ENCODE results near the gene TSPAN13. TPM values are rescaled to one million over a fixed set of nuclear protein-coding genes. Genes with fewer than 3 reads are reported as not detected.

TSPAN13 gene
- polyA plus RNA-seq, 4 donors: 56.2 to 205 (median 63.9) TPM

- Histone ChIP-seq H3K27ac (ENCODE audit: low read depth in 1 of 3, low read length in 2 of 3) (peak overlapping the region in 1 of 3 donors; percentile 69), H3K27me3 (ENCODE audit: control insufficient read depth in 3 of 3, insufficient read depth in 3 of 3, low read length in 3 of 3) (no peaks in the 10 kb centered on the region)
These were observed 32.3 kb downstream of the TSPAN13 start for GRCh38 chr7:16785846-16786245.

GRCh38 chr7:16786257-16786656 is 32.7 kb downstream of the TSPAN13 start:
- Histone ChIP-seq H3K36me3 (ENCODE audit: control insufficient read depth in 3 of 3, insufficient read depth in 2 of 3, low read depth in 1 of 3, low read length in 3 of 3) (no peaks in the 10 kb centered on the region), H3K27ac (ENCODE audit: low read depth in 1 of 3, low read length in 2 of 3) (peak overlapping the region in 1 of 3 donors; percentile 69), H3K4me1 (ENCODE audit: control insufficient read depth in 3 of 3, insufficient read depth in 2 of 3, low read depth in 1 of 3, low read length in 2 of 3) (peaks cover 0 to 17% (median 0%) of the 10 kb centered on the region in 3 donors), H3K27me3 (ENCODE audit: control insufficient read depth in 3 of 3, insufficient read depth in 3 of 3, low read length in 3 of 3) (no peaks in the 10 kb centered on the region), H3K4me3 (ENCODE audit: low read depth in 1 of 3, low read length in 3 of 3) (no peak overlapping the region), H3K9me3 (ENCODE audit: control insufficient read depth in 2 of 2, insufficient read depth in 1 of 2, low read depth in 1 of 2, low read length in 1 of 2) (no peaks in the 10 kb centered on the region)
- FAIRE-seq: peak; percentile 23
- 43 to 57% (median 45%) methylated on average over 4 of the region's 4 CpGs for WGBS, 3 donors
- no peak for DNase-seq

More at GRCh38 chr7:16785846-16786245, 32.3 kb downstream of the TSPAN13 start:
- H3K4me1 ChIP-seq (ENCODE audit: control insufficient read depth in 3 of 3, insufficient read depth in 2 of 3, low read depth in 1 of 3, low read length in 2 of 3): peaks cover 0 to 17% (median 0%) of the 10 kb centered on the region in 3 donors
- H3K4me3 ChIP-seq (ENCODE audit: low read depth in 1 of 3, low read length in 3 of 3): no peak overlapping the region
- DNase-seq (no peak), FAIRE-seq (no peak)
- no peaks in the 10 kb centered on the region for H3K9me3 ChIP-seq (ENCODE audit: control insufficient read depth in 2 of 2, insufficient read depth in 1 of 2, low read depth in 1 of 2, low read length in 1 of 2)
- WGBS, 3 donors: 80 to 90% (median 81%) methylated on average over 2 of the region's 2 CpGs
- no peaks in the 10 kb centered on the region for H3K36me3 ChIP-seq (ENCODE audit: control insufficient read depth in 3 of 3, insufficient read depth in 2 of 3, low read depth in 1 of 3, low read length in 3 of 3)

GRCh38 chr7:16787127-16787526 is 33.6 kb downstream of the TSPAN13 start:
- WGBS, 3 donors: 41 to 78% (median 63%) methylated on average over 1 of the region's 1 CpG
- Histone ChIP-seq H3K4me3 (ENCODE audit: low read depth in 1 of 3, low read length in 3 of 3) (no peak overlapping the region), H3K36me3 (ENCODE audit: control insufficient read depth in 3 of 3, insufficient read depth in 2 of 3, low read depth in 1 of 3, low read length in 3 of 3) (no peaks in the 10 kb centered on the region), H3K9me3 (ENCODE audit: control insufficient read depth in 2 of 2, insufficient read depth in 1 of 2, low read depth in 1 of 2, low read length in 1 of 2) (no peaks in the 10 kb centered on the region), H3K27ac (ENCODE audit: low read depth in 1 of 3, low read length in 2 of 3) (peak overlapping the region in 2 of 3 donors; percentile 41 to 69), H3K27me3 (ENCODE audit: control insufficient read depth in 3 of 3, insufficient read depth in 3 of 3, low read length in 3 of 3) (no peaks in the 10 kb centered on the region), H3K4me1 (ENCODE audit: control insufficient read depth in 3 of 3, insufficient read depth in 2 of 3, low read depth in 1 of 3, low read length in 2 of 3) (peaks cover 0 to 20% (median 0%) of the 10 kb centered on the region in 3 donors)
- no peak for FAIRE-seq
- DNase-seq: peak; percentile 74 to 85

GRCh38 chr7:16791071-16791470 is 37.5 kb downstream of the TSPAN13 start:
- H3K36me3 ChIP-seq (ENCODE audit: control insufficient read depth in 3 of 3, insufficient read depth in 2 of 3, low read depth in 1 of 3, low read length in 3 of 3): peaks cover 2 to 12% (median 6%) of the 10 kb centered on the region in 3 donors
- WGBS, 3 donors: 17 to 26% (median 24%) methylated on average over 1 of the region's 1 CpG
- H3K4me3 ChIP-seq (ENCODE audit: low read depth in 1 of 3, low read length in 3 of 3): no peak overlapping the region
- peak in 1 of 2 donors; percentile 36 for DNase-seq
- peaks cover 0 to 16% (median 0%) of the 10 kb centered on the region in 3 donors for H3K4me1 ChIP-seq (ENCODE audit: control insufficient read depth in 3 of 3, insufficient read depth in 2 of 3, low read depth in 1 of 3, low read length in 2 of 3)
- H3K27me3 ChIP-seq (ENCODE audit: control insufficient read depth in 3 of 3, insufficient read depth in 3 of 3, low read length in 3 of 3): no peaks in the 10 kb centered on the region
- H3K9me3 ChIP-seq (ENCODE audit: control insufficient read depth in 2 of 2, insufficient read depth in 1 of 2, low read depth in 1 of 2, low read length in 1 of 2): no peaks in the 10 kb centered on the region
- no peak for FAIRE-seq
- no peak overlapping the region for H3K27ac ChIP-seq (ENCODE audit: low read depth in 1 of 3, low read length in 2 of 3)

GRCh38 chr7:16791905-16792698 is 38.5 kb downstream of the TSPAN13 start:
- 29 to 47% (median 36%) methylated on average over 5 of the region's 5 CpGs for WGBS, 3 donors
- H3K4me1 ChIP-seq (ENCODE audit: control insufficient read depth in 3 of 3, insufficient read depth in 2 of 3, low read depth in 1 of 3, low read length in 2 of 3): peaks cover 0 to 10% (median 0%) of the 10 kb centered on the region in 3 donors
- no peak for FAIRE-seq
- peak overlapping the region in 2 of 3 donors; percentile 19 to 30 for H3K27ac ChIP-seq (ENCODE audit: low read depth in 1 of 3, low read length in 2 of 3)
- H3K36me3 ChIP-seq (ENCODE audit: control insufficient read depth in 3 of 3, insufficient read depth in 2 of 3, low read depth in 1 of 3, low read length in 3 of 3): peaks cover 2 to 16% (median 10%) of the 10 kb centered on the region in 3 donors
- no peaks in the 10 kb centered on the region for H3K9me3 ChIP-seq (ENCODE audit: control insufficient read depth in 2 of 2, insufficient read depth in 1 of 2, low read depth in 1 of 2, low read length in 1 of 2)
- H3K27me3 ChIP-seq (ENCODE audit: control insufficient read depth in 3 of 3, insufficient read depth in 3 of 3, low read length in 3 of 3): no peaks in the 10 kb centered on the region
- DNase-seq: peak; percentile 53 to 90
- no peak overlapping the region for H3K4me3 ChIP-seq (ENCODE audit: low read depth in 1 of 3, low read length in 3 of 3)

GRCh38 chr7:16794986-16795385 is 41.4 kb downstream of the TSPAN13 start:
- 57 to 77% (median 67%) methylated on average over 3 of the region's 3 CpGs for WGBS, 3 donors
- Histone ChIP-seq H3K4me3 (ENCODE audit: low read depth in 1 of 3, low read length in 3 of 3) (no peak overlapping the region), H3K36me3 (ENCODE audit: control insufficient read depth in 3 of 3, insufficient read depth in 2 of 3, low read depth in 1 of 3, low read length in 3 of 3) (peaks cover 3 to 26% (median 17%) of the 10 kb centered on the region in 3 donors), H3K4me1 (ENCODE audit: control insufficient read depth in 3 of 3, insufficient read depth in 2 of 3, low read depth in 1 of 3, low read length in 2 of 3) (peaks cover 0 to 7% (median 0%) of the 10 kb centered on the region in 3 donors), H3K27ac (ENCODE audit: low read depth in 1 of 3, low read length in 2 of 3) (no peak overlapping the region), H3K27me3 (ENCODE audit: control insufficient read depth in 3 of 3, insufficient read depth in 3 of 3, low read length in 3 of 3) (no peaks in the 10 kb centered on the region), H3K9me3 (ENCODE audit: control insufficient read depth in 2 of 2, insufficient read depth in 1 of 2, low read depth in 1 of 2, low read length in 1 of 2) (no peaks in the 10 kb centered on the region)
- FAIRE-seq: no peak
- DNase-seq: no peak

GRCh38 chr7:16795624-16796023 is 42.1 kb downstream of the TSPAN13 start:
- H3K4me1 ChIP-seq (ENCODE audit: control insufficient read depth in 3 of 3, insufficient read depth in 2 of 3, low read depth in 1 of 3, low read length in 2 of 3): peaks cover 0 to 13% (median 4%) of the 10 kb centered on the region in 3 donors
- no peaks in the 10 kb centered on the region for H3K9me3 ChIP-seq (ENCODE audit: control insufficient read depth in 2 of 2, insufficient read depth in 1 of 2, low read depth in 1 of 2, low read length in 1 of 2)
- peaks cover 5 to 32% (median 20%) of the 10 kb centered on the region in 3 donors for H3K36me3 ChIP-seq (ENCODE audit: control insufficient read depth in 3 of 3, insufficient read depth in 2 of 3, low read depth in 1 of 3, low read length in 3 of 3)
- no peak overlapping the region for H3K4me3 ChIP-seq (ENCODE audit: low read depth in 1 of 3, low read length in 3 of 3)
- H3K27me3 ChIP-seq (ENCODE audit: control insufficient read depth in 3 of 3, insufficient read depth in 3 of 3, low read length in 3 of 3): no peaks in the 10 kb centered on the region
- WGBS, 3 donors: 39 to 73% (median 58%) methylated on average over 6 of the region's 6 CpGs
- FAIRE-seq (no peak), DNase-seq (no peak)
- H3K27ac ChIP-seq (ENCODE audit: low read depth in 1 of 3, low read length in 2 of 3): no peak overlapping the region

GRCh38 chr7:16801111-16801542 is 47.6 kb downstream of the TSPAN13 start:
- Histone ChIP-seq H3K9me3 (ENCODE audit: control insufficient read depth in 2 of 2, insufficient read depth in 1 of 2, low read depth in 1 of 2, low read length in 1 of 2) (no peaks in the 10 kb centered on the region), H3K4me1 (ENCODE audit: control insufficient read depth in 3 of 3, insufficient read depth in 2 of 3, low read depth in 1 of 3, low read length in 2 of 3) (peaks cover 0 to 18% (median 4%) of the 10 kb centered on the region in 3 donors), H3K4me3 (ENCODE audit: low read depth in 1 of 3, low read length in 3 of 3) (no peak overlapping the region), H3K27me3 (ENCODE audit: control insufficient read depth in 3 of 3, insufficient read depth in 3 of 3, low read length in 3 of 3) (no peaks in the 10 kb centered on the region), H3K27ac (ENCODE audit: low read depth in 1 of 3, low read length in 2 of 3) (peak overlapping the region in 2 of 3 donors; percentile 9 to 73), H3K36me3 (ENCODE audit: control insufficient read depth in 3 of 3, insufficient read depth in 2 of 3, low read depth in 1 of 3, low read length in 3 of 3) (peaks cover 4 to 21% (median 15%) of the 10 kb centered on the region in 3 donors)
- peak; percentile 77 for FAIRE-seq
- peak; percentile 78 to 91 for DNase-seq
